Putamen (tissue), 1 donor: ENCODE measurements around the gene GBA2.

ENCODE experiments used
- DNase-seq: peaks from one replicate; pipeline ENCODE4 v3.0.0-alpha.2; 2016; ENCODE audit warnings: low spot score

Gene GBA2

GRCh38 chr9:35690614-35691333, 58.3 kb downstream of the GBA2 start:
- peak; percentile 19 for DNase-seq

GRCh38 chr9:35690294-35690613, 58.8 kb downstream of the GBA2 start:
- no peak for DNase-seq

GRCh38 chr9:35689542-35690293, 59.3 kb downstream of the GBA2 start, which contains the start of gene TPM2:
TSS of gene TPM2 (minus strand) at chr9:35689925. CDS start at chr9:35689817, 108 bp downstream.
- DNase-seq: no peak

GRCh38 chr9:35688558-35689541, 60.2 kb downstream of the GBA2 start:
- DNase-seq: peak; percentile 21

- DNase-seq: no peak
These were observed 61.0 kb downstream of the GBA2 start for GRCh38 chr9:35687972-35688557.

GRCh38 chr9:35687306-35687705, 61.7 kb downstream of the GBA2 start:
- no peak for DNase-seq
